Immature natural killer cell (primary cell): ENCODE measurements around the gene OVCA2. TPM values are rescaled to one million over a fixed set of nuclear protein-coding genes. Genes with fewer than 3 reads are reported as not detected.
"Not testable (repeated sequence)": the region's sequence is repeated elsewhere in the genome, so short reads cannot be mapped to it uniquely, and the experiment has no call there.

Experiments used
- DNase-seq, 3 donors: peaks; one replicate each; pipeline ENCODE4 v3.0.0; 2022; ENCODE audit warnings: mixed read lengths in 1 of 3
- H3K27ac Mint-ChIP-seq, 6 donors: one replicate each; pipeline ENCODE4 v1.8.0; 2020; ENCODE audit warnings: mixed read lengths in 6 of 6, mild to moderate bottlenecking in 5 of 6, inconsistent platforms in 4 of 6, moderate library complexity in 3 of 6
- H3K27me3 Mint-ChIP-seq, 3 donors: one replicate each; pipeline ENCODE4 v1.8.0; 2020 to 2021; ENCODE audit warnings: low read depth in 3 of 3, mild to moderate bottlenecking in 3 of 3, mixed read lengths in 3 of 3, moderate library complexity in 3 of 3, inconsistent platforms in 1 of 3
- H3K36me3 Mint-ChIP-seq, 3 donors: one replicate each; pipeline ENCODE4 v1.8.0; 2020; ENCODE audit warnings: mixed read lengths in 3 of 3, inconsistent platforms in 2 of 3, mild to moderate bottlenecking in 2 of 3
- H3K4me1 Mint-ChIP-seq, 2 donors: one replicate each; pipeline ENCODE4 v1.8.0; 2020; ENCODE audit warnings: inconsistent platforms in 2 of 2, mild to moderate bottlenecking in 2 of 2, mixed read lengths in 2 of 2, moderate library complexity in 1 of 2
- H3K4me3 Mint-ChIP-seq, 5 donors: one replicate each; pipeline ENCODE4 v1.8.0; 2020; ENCODE audit warnings: mild to moderate bottlenecking in 5 of 5, mixed read lengths in 5 of 5, inconsistent platforms in 3 of 5, moderate library complexity in 3 of 5
- H3K9me3 Mint-ChIP-seq, 6 donors: one replicate each; pipeline ENCODE4 v1.8.0; 2020; ENCODE audit warnings: mild to moderate bottlenecking in 6 of 6, mixed read lengths in 6 of 6, inconsistent platforms in 4 of 6, moderate library complexity in 3 of 6
- polyA plus RNA-seq, 3 donors: library from polyadenylated mRNA; unstranded; fragments of 300-500 nt; fragmentation: Illumina TruSeq; gene quantifications; one replicate each; pipeline ENCODE4 v1.2.3, GENCODE V29; 2021

The OVCA2 gene
- polyA plus RNA-seq, 3 donors from 2014 or later, result 90.6 to 107 (median 104) TPM

GRCh38 chr17:2004435-2004952, 37.3 kb upstream of the OVCA2 start:
- DNase-seq, result no peak
- Mint-ChIP-seq H3K4me1 (no peaks in the 10 kb centered on the region), H3K9me3 (no peaks in the 10 kb centered on the region), H3K4me3 (no peak overlapping the region), H3K27ac (no peak overlapping the region), H3K27me3 (peaks cover 0 to 4% (median 3%) of the 10 kb centered on the region in 3 donors), H3K36me3 (no peaks in the 10 kb centered on the region)

GRCh38 chr17:2008332-2009126, 33.3 kb upstream of the OVCA2 start:
- Mint-ChIP-seq H3K4me1 (peaks cover 0 to 9% of the 10 kb centered on the region in 2 donors), H3K27ac (peak overlapping the region in 1 of 6 donors; percentile 15), H3K27me3 (peaks cover 0 to 4% (median 0%) of the 10 kb centered on the region in 3 donors), H3K4me3 (no peak overlapping the region), H3K9me3 (no peaks in the 10 kb centered on the region), H3K36me3 (no peaks in the 10 kb centered on the region)
- no peak for DNase-seq

- Mint-ChIP-seq H3K4me3 (no peak overlapping the region), H3K27ac (no peak overlapping the region)
- no peak for DNase-seq
Observed at GRCh38 chr17:2009737-2010136, 32.1 kb upstream of the OVCA2 start.

GRCh38 chr17:2011411-2012371, 30.1 kb upstream of the OVCA2 start:
- Mint-ChIP-seq H3K36me3 (no peaks in the 10 kb centered on the region), H3K27me3 (peaks cover 2 to 4% (median 3%) of the 10 kb centered on the region in 3 donors), H3K4me1 (peaks cover 0 to 9% of the 10 kb centered on the region in 2 donors), H3K27ac (peak overlapping the region in 2 of 6 donors; percentile 5 to 55), H3K9me3 (no peaks in the 10 kb centered on the region), H3K4me3 (peak overlapping the region in 3 of 5 donors; percentile 24 to 51 (median 26))
- DNase-seq, result no peak

More at GRCh38 chr17:2009737-2010136, 32.1 kb upstream of the OVCA2 start:
- peaks cover 0 to 4% (median 2%) of the 10 kb centered on the region in 3 donors for H3K27me3 Mint-ChIP-seq
- H3K9me3 Mint-ChIP-seq, result no peaks in the 10 kb centered on the region
- peaks cover 0 to 9% of the 10 kb centered on the region in 2 donors for H3K4me1 Mint-ChIP-seq
- no peaks in the 10 kb centered on the region for H3K36me3 Mint-ChIP-seq

GRCh38 chr17:2012499-2012898, 29.3 kb upstream of the OVCA2 start:
- Mint-ChIP-seq H3K9me3 (no peaks in the 10 kb centered on the region), H3K27me3 (peaks cover 2 to 4% (median 3%) of the 10 kb centered on the region in 3 donors), H3K27ac (peak overlapping the region in 1 of 6 donors; percentile 71), H3K4me3 (peak overlapping the region in 1 of 5 donors; percentile 51), H3K4me1 (peaks cover 0 to 9% of the 10 kb centered on the region in 2 donors), H3K36me3 (no peaks in the 10 kb centered on the region)
- no peak for DNase-seq

- H3K27ac Mint-ChIP-seq, H3K36me3 Mint-ChIP-seq, H3K4me1 Mint-ChIP-seq, H3K27me3 Mint-ChIP-seq, H3K4me3 Mint-ChIP-seq, H3K9me3 Mint-ChIP-seq, DNase-seq: not testable (repeated sequence)
Observed at GRCh38 chr17:2013220-2013993, 28.4 kb upstream of the OVCA2 start.

GRCh38 chr17:2013994-2014317, 27.9 kb upstream of the OVCA2 start:
- Mint-ChIP-seq H3K4me1 (peaks cover 0 to 9% of the 10 kb centered on the region in 2 donors), H3K36me3 (no peaks in the 10 kb centered on the region), H3K9me3 (no peaks in the 10 kb centered on the region), H3K27me3 (peaks cover 3 to 7% (median 4%) of the 10 kb centered on the region in 3 donors), H3K27ac (no peak overlapping the region), H3K4me3 (no peak overlapping the region)
- DNase-seq, result no peak

GRCh38 chr17:2015314-2015713, 26.5 kb upstream of the OVCA2 start:
- DNase-seq, result no peak
- Mint-ChIP-seq H3K9me3 (no peaks in the 10 kb centered on the region), H3K27ac (no peak overlapping the region), H3K36me3 (no peaks in the 10 kb centered on the region), H3K4me3 (no peak overlapping the region), H3K27me3 (peaks cover 4 to 7% (median 7%) of the 10 kb centered on the region in 3 donors), H3K4me1 (peaks cover 0 to 9% of the 10 kb centered on the region in 2 donors)

GRCh38 chr17:2016494-2016893, 25.3 kb upstream of the OVCA2 start:
- no peaks in the 10 kb centered on the region for H3K9me3 Mint-ChIP-seq
- peaks cover 4 to 7% (median 5%) of the 10 kb centered on the region in 3 donors for H3K27me3 Mint-ChIP-seq
- DNase-seq, result no peak
- no peak overlapping the region for H3K27ac Mint-ChIP-seq
- H3K4me3 Mint-ChIP-seq, result no peak overlapping the region
- no peaks in the 10 kb centered on the region for H3K36me3 Mint-ChIP-seq
- H3K4me1 Mint-ChIP-seq, result peaks cover 0 to 9% of the 10 kb centered on the region in 2 donors

GRCh38 chr17:2017274-2017941, 24.4 kb upstream of the OVCA2 start:
- Mint-ChIP-seq H3K27ac (no peak overlapping the region), H3K36me3 (no peaks in the 10 kb centered on the region), H3K9me3 (no peaks in the 10 kb centered on the region), H3K4me1 (peaks cover under 1 to 2% of the 10 kb centered on the region in 2 donors), H3K4me3 (no peak overlapping the region), H3K27me3 (peaks cover 4 to 7% (median 5%) of the 10 kb centered on the region in 3 donors)
- no peak for DNase-seq

- Mint-ChIP-seq H3K9me3 (no peaks in the 10 kb centered on the region), H3K27me3 (peaks cover 4 to 14% (median 7%) of the 10 kb centered on the region in 3 donors), H3K27ac (no peak overlapping the region)
Observed at GRCh38 chr17:2018716-2019510, 22.9 kb upstream of the OVCA2 start.

GRCh38 chr17:2019723-2020122, 22.1 kb upstream of the OVCA2 start:
- peaks cover 11% of the 10 kb centered on the region in 2 donors for H3K4me1 Mint-ChIP-seq
- no peak for DNase-seq
- H3K9me3 Mint-ChIP-seq, result no peaks in the 10 kb centered on the region
- no peaks in the 10 kb centered on the region for H3K36me3 Mint-ChIP-seq
- H3K4me3 Mint-ChIP-seq, result no peak overlapping the region
- peaks cover 4 to 14% (median 7%) of the 10 kb centered on the region in 3 donors for H3K27me3 Mint-ChIP-seq
- H3K27ac Mint-ChIP-seq, result no peak overlapping the region

More at GRCh38 chr17:2018716-2019510, 22.9 kb upstream of the OVCA2 start:
- no peak overlapping the region for H3K4me3 Mint-ChIP-seq
- no peak for DNase-seq
- no peaks in the 10 kb centered on the region for H3K36me3 Mint-ChIP-seq
- H3K4me1 Mint-ChIP-seq, result peaks cover 9 to 11% of the 10 kb centered on the region in 2 donors
